Stimulated activated CD8-positive, alpha-beta memory T cell treated with anti-CD3 and anti-CD28 coated beads, Interleukin-15, amount 100 ng/mL, for 24 hours (primary cell): Measurements from ENCODE around the gene ZC3H12A.

Experiments
- DNase-seq: peaks from one replicate; pipeline ENCODE4 v3.0.0-alpha.2; 2020; ENCODE audit warnings: low read depth

ZC3H12A gene

DNA sequence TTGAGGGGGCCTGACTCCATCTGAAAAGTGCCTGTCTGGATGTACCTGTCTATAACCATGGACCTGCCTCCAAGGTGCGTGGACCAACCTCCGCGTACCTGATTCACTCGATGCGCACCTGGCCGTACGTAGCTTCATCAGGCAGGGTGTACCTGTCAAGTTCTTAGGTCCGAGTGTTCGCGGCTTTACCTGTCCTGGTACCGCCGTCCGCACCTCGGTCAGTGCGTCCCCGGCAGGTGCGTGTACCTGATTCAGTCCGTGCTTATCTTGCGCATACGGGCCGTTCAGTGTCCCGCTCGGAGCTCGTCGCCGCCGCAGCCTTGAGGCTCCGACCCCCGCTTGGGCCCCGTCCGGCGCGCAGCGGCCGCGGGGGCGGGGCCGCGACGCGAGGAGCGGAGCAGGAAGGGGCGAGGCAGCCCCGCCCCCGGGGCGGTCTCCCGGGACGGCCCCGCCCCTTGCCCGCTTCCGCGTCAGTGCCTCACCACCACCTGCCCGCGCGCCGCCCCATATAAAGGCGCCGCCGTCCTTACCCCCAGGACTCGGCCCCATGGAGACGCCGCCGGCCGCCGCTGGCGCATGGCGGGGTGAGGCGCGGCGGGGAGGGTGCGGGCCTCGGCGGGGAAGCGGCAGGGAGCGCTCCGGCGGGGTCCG is at the start of gene ZC3H12A:
Gene ZC3H12A (plus strand): TSS at position 535 of the 651 bp plus-strand sequence. CDS start 917 bp downstream, outside the sequence.
- DNase-seq = peak; percentile 93

DNA sequence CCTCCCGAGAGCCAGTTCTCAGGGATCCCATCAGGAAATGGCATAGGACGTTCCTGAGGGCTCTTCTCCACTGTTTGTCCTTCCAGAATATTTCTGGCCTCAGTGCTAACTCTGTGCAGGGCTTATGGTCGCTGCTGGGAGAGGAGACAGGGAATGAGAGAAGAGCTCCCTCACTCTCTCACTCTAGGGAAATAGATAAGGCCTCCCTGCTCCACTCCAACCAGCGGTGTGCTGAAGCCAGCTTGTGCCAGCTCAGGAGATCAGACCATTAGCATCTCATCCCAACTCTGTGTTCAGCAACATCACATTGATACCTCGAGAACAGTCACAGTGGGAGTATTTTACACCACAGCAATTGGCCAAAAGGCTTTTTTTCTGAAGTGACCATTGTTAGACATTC is 49.2 kb upstream of the ZC3H12A start:
- no peak for DNase-seq

DNA sequence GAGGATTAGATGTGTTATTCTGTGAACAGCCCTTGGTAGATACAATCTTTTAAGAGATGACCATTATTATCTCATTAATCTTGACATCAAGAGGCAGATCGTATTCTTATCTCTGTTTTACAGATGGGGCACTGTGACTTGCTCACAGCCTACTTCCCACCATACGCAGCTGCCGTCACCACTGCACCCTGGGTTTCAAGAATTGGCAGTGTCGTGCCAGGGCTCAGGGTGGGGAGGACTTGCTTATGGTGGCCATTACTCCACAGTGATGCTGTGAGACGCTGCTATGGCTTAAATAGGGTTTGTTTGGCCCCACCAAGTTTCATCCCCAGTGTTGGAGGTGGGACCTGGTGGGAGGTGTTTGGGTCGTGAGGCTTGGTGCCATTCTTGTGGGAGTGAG is 45.4 kb upstream of the ZC3H12A start:
- DNase-seq = no peak

DNA sequence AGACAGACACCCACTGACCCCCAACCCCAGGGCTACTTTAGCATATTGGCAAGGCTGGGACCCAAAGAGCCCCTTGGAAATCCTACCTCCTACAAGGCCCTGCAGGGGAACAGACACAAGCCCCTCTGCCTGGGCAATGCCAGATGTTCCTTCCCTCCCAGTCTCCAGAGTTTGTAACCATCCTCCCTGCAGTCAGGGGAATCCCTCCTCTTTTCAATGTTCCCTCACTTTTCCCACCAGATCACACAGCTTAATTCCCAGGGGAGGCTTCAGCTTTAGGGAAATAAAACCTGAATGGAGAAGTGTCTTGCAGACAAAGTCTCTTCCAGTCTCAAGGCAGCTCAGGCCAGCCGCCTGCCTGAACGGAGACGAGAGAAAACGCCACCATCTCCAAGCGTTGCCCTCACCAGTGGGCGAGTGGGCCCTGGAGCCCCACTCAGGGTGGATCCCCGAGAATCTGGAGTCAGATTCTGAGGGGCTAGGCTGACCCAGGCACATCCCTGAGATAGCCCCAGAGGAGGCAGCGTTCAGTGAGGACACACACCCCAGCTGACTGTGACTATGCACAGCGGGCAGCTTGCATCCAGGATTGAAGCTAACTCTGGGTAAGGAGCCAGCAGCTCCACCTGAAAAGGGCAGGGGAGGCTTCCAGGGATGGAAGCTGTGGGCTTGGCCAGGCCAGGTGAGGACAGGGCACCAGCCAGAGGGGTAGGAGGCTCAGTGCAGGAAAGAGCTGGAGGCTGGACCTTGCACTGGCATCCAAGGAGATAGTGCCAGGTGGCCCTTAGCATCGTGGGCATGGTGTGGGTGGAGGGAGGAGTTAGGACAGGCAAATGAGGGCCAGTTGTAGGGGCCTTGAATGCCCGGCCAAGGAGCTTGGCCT is 44.0 kb upstream of the ZC3H12A start:
- no peak for DNase-seq

DNA sequence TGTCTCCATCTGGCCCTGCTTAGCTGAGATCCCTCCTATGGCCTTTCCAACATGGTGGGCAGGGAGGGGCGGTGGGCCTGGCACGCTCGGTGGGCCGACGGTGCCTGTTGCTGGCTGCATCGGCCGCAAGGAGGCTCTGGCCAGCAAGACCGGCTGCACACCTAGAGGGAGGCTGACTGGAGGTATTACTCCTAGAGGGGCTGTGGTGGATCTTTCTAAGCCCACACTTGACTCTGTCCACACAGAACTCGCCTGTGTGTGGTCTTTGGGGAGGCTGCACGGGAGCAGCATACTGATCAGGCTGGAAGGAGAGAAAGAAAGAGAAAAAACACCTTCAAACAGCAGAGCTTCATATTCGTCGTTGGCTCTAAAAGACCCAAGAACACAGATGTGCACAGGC is 41.7 kb upstream of the ZC3H12A start:
- DNase-seq = no peak

DNA sequence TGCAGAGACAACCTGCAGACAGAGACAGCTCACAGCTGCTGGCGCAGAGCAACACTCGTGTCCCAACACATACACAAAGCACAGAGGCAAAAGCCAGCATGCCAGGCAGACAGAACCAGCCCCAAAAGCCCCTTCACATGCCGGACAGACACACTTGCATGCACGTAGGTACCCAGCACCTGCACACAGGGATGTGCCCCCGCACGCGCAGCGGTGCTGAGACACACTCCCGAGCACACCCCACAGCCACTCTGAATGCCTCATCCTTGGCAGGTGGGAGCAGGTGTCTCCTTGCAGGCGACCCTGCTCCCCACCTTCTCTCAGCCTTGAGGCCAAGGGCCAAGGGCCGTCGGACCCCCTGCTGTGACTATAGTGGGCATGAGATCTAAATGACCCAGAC is 41.2 kb upstream of the ZC3H12A start:
- no peak for DNase-seq

DNA sequence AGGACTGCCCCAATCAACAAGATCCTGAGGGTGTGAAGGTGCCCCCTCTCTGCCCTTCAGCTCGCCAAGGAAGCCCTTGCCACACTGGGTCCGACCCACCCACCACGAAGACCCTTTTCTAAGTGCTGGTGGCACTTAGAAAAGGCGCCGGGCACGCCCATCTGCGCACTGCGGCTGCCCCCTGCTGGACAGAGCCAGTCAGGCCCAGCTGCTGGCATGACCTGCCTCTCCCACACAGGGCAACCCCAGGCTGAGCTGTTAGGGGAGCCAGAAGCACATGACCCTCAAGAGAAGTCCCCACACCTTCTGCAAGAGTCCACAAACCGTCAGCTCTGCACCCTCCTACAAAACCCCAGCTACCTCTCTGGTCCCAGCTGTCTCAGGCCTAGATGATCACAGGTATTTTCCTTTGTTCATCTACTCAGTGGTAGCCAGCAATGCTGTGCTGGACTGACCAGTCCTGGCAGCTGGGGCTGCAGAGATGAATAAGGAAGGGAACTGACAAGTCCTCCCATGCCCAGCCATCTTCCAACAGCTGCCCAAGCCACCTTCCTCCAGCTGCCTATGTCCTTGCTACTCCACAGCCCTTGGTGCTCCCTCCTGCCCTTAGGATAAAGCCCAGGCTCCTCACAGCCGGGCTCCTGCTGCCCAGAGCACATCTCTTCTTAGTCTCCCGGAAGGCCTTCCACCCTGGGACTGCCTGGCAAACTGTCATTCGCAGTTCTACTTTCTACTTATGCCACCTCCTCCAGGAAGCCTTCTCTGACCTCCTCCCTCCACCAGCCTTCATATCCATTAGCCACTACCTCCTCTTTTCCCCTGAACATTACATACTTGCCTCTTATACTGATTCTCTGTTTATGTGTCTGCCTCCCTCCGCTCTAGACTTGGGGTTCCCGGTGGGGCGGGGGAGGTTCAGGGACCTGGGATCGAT is 39.8 kb upstream of the ZC3H12A start:
- peak; percentile 48 for DNase-seq

DNA sequence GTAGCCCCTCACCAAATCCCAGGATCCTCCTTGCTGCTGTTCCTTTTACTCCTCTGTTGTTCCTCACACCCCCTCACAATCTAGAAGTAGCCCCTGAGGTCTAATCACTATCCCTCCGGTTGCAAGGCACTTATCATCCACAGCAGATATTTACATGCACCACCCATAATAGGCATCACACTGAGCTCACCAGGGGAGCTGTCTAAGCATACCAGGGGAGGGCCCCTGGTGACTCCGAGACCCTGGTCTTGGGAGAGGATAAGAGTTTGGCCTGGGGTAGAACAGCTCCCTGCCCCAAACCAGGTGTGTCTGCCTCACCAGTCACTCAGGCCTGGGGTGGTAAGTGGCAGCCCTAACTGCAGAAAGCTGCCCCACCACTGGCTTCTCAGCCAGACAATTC is 37.3 kb upstream of the ZC3H12A start:
- no peak for DNase-seq

DNA sequence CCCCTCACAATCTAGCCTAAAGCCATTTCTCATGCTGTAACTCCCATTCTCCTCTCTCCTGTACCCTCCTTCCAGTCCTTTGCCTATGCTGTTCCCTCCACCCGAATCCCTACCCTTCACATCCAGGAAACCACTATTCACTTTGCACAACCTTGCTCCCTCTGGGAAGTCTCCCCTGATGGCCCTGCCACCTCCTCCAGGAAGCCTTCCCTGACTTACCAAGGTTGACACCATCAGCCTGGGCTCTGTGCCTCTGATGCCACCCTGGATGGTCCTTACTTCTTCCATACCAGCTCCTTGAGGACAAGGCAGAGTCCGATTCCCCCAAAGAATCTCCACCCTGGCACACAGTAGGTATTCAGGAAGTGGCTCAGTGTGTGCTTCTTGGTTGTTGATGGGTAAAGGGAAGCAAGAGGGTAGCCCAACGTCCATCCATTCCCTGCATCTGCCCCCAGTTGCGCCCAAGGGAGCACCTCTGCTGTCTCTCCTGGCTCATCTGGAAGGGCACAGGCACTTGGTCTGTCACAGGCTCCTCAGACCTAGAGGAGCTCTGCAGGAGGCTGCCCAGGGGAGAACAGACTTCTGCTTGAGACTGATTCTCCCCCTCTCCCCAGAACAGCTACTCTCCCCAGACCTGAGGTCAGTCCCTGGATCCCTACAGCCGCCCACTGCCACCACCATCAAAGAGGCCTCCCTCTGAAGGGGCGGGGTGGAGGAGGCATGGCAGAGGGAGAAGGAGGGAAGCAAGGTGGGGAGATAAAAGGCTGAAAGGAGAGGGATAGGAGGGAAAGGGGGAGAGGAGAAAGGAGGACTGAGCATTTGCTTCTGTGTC is 36.1 kb upstream of the ZC3H12A start:
- DNase-seq = no peak

DNA sequence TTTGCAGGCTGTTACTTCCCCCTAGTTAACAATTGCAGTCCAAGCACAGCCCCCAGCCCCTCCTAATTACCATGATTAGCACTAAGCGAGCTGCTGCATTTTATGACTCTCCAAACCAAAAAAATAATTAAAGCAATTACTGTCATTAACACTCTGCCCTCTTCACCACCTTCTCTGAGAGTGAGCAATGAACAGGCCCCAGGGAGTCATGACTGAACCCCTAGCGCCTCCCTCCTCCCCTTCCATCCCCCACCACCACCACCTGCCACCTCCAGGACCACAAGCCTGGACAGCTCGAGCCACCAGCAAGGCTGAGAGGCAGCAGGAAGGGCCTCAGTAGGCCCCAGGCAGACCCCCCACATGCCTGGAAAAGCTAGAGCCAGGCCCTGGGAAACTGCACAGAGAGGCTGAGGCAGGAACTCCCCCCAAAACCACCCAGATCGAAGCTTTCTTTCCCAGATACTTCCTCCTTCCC is 35.5 kb upstream of the ZC3H12A start:
- no peak for DNase-seq

DNA sequence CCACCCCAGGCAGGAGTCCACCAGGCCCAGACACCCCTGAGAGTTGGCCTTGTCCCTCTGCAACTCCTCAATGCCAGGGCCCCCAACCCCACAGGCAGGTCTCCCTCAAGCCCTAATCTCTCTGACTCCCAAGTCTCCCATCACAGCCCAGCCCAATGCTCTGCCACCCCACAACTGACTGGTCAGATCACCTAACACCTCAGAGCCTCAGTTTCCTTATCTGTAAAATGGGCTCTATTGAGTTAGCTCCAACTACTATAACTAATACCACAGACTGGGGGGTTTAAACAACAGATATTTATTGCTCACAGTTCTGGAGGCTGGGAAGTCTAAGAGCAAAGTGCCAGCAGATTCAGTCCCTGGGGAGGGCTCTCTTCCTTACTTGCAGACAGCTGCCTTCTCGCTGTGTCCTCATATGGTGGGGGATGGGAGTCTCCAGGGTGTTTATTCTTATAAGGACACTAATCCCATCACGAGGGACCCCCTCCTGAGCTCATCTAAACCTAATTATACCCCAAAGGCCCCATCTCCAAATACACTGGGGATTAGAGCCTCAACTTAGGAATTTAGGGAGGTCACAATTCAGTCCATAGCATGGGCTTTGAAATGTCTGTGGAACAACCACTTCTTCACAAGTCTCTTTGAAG is 34.9 kb upstream of the ZC3H12A start:
- no peak for DNase-seq

DNA sequence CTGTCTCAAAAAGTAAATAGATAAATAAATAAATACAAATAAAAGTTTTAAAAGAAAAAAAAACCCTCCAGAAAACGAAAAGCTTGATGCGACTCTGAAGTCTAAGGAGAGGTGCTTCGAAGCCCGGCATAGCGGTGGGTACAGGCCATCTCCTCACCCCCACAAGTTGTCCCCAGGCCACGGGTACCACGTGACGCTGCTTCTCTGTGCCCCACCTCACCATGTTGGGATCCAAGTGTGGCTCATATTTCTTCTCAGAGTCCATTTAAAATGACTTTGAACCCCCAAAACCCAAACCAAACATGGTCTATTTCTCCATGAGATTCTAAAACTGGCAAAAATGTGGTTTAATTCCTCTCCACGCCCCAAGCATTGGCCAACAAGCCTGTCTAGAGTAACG is 32.9 kb upstream of the ZC3H12A start:
- DNase-seq = no peak

DNA sequence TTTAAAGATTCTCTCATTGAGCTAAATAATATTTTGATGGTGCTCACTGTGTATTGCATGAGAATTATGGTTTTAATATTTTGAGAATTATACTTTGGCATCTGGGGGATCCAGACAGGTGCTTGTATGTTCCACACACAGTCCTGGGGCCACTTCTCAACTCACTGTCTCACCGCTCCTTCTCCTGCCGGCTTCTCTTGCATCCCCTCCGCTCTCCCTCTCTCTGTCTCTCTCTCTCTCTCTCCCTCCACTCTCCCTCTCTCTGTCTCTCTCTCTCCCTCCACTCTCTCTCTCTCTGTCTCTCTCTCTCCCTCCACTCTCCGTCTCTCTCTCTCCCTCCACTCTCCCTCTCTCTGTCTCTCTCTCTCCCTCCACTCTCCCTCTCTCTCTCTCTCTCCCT is 32.2 kb upstream of the ZC3H12A start:
- no peak for DNase-seq

DNA sequence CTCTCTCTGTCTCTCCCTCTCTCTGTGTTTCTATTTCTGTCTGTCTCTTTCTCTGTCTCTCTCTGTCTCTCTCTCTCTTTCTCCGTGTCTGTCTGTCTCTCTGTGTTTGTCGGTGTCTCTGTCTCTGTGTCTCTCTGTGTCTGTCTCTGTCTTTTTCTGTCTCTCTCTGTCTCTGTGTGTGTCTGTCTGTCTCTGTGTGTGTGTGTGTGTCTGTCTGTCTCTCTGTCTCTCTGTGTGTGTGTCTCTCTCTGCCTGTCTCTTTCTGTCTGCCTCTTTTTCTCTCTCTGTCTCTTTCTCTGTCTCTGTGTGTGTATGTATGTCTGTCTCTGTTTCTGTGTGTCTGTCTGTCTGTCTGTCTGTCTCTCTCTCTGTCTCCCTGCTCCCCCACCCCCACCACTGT is 31.7 kb upstream of the ZC3H12A start:
- DNase-seq = no peak

DNA sequence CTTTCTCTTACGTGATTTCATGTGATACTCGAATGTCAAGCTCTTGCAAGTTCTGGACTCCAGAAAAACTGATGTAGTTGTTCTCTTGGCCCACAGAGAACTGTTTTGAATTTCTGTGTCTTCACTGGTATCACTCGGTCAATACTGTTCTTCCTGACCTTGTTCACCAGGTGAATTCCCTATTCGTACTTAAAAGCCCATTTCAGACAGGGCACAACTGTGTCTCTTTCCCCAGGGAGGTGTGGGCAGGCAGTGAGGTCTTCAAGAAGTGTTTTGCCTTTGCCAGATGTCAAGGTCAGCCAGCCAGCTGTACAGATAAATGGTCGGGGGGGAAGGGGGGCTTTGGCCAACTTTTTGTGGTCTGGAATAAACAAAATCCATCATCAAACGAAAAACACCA is 27.5 kb upstream of the ZC3H12A start:
- no peak for DNase-seq

DNA sequence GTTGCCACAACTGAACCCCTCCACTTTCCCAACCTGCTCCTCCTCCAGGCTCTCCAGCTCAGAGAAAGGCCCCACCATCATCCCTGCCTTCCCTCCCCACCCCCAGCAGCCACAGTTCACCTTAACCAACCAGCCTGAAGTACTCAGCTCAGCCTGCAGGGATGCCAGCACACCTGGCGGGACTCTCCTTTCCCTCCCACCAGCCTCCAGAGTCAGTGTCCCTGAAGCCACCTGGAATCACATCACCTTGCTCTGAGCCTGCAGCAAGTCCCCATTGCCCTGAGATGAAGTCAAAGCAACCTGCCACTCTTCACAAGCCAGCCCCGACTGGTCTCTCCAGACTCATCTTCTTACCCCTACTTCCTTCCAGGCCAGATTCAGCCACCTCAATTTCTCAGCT is 26.2 kb upstream of the ZC3H12A start:
- DNase-seq = no peak

DNA sequence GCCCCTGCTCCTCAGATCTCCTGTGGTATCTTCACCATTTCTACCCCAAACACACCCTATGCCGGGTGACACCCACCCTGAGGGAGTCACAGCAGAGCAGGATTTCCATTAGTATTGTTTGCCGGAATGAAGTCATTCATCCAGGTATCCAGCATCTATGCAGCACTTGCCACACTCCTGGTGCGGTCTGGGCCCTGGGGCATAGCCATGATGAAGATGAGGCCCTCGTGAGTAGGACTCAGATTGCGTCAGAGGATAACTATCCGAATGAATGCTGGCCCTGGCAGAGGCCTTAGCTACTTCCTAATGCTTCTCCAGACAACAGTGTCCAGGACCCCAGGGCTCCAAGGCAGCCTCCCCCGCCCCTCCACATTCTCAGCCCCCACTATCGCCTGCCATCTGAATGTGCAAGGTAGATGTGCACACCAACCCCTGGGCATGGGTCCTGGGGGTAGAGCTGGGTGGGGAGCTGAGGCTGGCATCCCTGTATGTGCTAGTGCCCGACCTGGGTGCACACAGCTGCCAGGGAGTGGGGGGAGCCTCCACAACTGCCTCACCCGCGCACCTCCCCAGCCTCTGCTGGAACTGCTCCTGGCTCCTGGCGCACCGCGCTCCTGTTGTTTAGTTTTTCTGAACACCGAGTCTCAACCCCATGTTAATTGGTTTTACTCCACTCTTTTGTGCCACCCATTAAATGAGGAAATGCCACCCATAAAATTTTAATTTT is 25.5 kb upstream of the ZC3H12A start:
- DNase-seq = no peak

DNA sequence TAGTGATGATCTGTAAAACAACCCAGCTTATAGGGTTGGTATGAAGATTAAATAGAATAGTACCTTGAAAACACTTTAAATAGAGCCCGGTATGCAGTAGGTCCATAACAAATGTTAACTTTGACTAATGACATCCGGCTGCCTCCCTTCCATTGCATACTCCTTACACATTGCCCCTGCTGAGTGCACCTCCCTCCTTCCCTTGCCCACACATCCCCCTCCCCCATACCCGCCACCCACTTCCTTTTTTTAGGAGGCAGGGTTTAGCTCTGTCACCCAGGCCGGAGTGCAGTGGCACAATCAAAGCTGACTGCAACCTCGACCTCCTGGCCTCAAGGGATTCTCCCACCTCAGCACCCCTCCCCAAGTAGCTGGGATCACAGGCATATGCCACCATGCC is 24.4 kb upstream of the ZC3H12A start:
- DNase-seq = no peak

DNA sequence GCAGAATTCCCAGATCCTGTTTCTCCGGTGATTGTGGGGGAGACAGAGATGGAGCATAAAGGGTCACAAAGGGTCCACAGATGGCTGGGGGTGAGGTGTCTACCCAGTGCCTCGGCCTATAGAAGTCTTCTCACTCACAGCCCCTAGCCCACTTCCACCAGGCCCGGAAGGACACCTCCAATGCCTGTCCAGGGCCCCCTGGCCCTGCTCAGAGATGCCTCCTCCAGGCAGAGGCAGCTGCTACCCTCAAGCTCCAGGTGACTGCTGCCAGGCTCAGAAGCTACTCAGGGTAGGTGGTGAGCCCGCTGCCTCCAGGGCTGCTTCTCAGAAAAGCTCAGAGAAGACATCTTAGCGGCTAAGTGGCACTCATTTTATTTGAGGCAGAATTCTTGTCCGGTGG is 22.0 kb upstream of the ZC3H12A start:
- DNase-seq = no peak

DNA sequence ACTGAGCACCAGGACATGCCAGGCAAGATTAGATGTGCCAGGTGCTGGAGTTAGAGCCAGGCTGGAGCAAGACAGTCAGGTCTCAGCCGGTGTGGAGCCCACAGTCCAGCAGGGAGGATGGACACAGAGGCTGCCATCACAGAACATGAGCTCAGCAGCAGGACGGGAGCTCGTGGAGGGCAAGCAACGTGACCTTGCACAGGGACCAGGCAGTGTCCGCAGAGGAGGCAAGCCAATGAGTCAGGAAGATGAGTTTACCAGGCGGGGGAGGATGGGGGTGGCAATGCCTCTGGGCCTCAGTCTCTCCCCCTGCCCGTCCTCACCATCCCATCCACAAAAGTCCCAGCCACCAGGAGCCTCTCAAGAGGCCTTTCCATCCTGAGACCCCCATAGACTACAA is 20.7 kb upstream of the ZC3H12A start:
- no peak for DNase-seq
